ENCODE measurements around the gene USP36. TPM values are rescaled to one million over a fixed set of nuclear protein-coding genes. Genes with fewer than 3 reads are reported as not detected.

USP36 gene
- total RNA-seq, 1 experiment from 2014 or later = 103 TPM

DNA sequence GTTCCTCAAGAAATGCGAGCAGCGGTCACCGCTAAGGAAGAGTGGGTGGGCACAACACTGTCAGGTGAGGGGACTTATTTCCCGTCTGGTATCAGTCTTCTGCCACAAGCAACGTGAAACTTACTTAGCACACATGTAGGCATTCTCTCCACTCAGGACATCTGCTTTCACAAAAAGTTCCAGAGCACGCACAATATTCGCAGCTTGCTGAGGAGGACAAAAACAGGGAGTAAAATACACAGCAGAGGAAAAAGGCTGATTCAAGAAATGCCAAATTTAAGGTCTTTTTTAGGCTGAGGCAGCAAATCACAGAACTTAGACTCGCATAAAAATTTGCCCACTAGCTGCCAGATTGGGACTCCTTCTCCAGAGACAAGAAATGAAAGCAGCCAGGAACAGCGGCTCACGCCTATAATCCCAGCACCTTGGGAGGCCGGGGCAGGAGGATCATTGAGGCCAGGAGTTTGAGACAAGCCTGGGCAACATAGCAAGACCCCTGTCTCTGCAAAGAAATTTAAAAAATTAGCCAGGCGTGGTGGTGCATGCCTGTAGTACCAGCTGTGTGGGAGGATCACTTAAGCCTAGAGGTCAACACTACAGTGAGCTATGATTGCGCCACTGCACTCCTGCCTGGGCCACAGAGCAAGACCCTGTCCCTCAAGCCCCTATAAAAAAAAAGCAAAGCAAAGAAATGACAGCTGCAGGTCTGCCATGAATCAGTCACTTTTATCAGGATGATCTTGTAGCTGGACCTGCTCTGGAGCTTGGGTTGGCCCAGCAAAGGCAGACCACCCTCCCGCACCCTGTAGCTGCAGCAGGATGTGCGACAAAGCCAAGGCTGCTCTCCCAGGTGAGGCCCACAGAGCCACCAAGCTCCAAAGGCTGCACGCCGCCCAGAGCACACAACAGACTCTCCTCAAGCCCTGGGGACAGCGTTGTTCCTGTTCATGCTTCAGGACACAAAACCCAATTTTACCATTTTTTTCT is 20.5 kb downstream of the USP36 start:
- H3K36me3 ChIP-seq (ENCODE audit: control insufficient read depth, insufficient read depth, low read length) = peaks cover 9% of the 10 kb centered on the region

DNA sequence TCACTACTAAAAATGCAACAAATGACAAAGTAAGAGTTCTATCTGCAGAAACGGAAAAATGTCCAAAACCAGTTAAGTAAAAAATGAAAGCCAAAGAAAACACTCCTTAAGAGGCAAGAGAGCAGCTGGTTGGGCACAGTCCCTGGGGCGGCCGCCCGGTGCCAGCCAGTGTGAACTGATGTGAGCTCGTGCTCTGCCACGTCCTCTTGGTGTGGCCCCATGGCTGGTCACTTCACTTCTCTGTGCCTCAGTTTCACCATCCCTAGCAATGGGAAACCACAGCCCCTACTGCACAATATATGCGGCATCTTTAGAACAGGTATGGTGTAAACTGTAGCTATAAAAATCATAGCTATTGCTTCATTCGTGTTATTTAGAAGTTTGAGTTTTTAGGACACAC is 21.2 kb downstream of the USP36 start:
- Histone ChIP-seq H3K36me3 (ENCODE audit: control insufficient read depth, insufficient read depth, low read length) (peaks cover 9% of the 10 kb centered on the region), H3K27me3 (replicated peaks; ENCODE audit: control insufficient read depth, insufficient read depth, low read length) (no peaks in the 10 kb centered on the region), H3K4me1 (no peaks in the 10 kb centered on the region), H3K9me3 (no peaks in the 10 kb centered on the region), H3K4me3 (ENCODE audit: low read depth, low read length) (no peak overlapping the region)
- intact Hi-C loops (cut with micrococcal nuclease; ENCODE audit: unreplicated experiment) = no loop called here
- Mint-ChIP-seq H3K9me3 (ENCODE audit: unreplicated experiment) (no peaks in the 10 kb centered on the region), H3K4me3 (ENCODE audit: unreplicated experiment) (no peak overlapping the region), H3K27me3 (ENCODE audit: insufficient read depth, unreplicated experiment) (no peaks in the 10 kb centered on the region), H3K27ac (ENCODE audit: unreplicated experiment) (no peak overlapping the region), H3K36me3 (ENCODE audit: insufficient read depth, unreplicated experiment) (peaks cover 85% of the 10 kb centered on the region), H3K4me1 (ENCODE audit: low read depth, unreplicated experiment) (no peaks in the 10 kb centered on the region)
- TF ChIP-seq, protein P1, sequence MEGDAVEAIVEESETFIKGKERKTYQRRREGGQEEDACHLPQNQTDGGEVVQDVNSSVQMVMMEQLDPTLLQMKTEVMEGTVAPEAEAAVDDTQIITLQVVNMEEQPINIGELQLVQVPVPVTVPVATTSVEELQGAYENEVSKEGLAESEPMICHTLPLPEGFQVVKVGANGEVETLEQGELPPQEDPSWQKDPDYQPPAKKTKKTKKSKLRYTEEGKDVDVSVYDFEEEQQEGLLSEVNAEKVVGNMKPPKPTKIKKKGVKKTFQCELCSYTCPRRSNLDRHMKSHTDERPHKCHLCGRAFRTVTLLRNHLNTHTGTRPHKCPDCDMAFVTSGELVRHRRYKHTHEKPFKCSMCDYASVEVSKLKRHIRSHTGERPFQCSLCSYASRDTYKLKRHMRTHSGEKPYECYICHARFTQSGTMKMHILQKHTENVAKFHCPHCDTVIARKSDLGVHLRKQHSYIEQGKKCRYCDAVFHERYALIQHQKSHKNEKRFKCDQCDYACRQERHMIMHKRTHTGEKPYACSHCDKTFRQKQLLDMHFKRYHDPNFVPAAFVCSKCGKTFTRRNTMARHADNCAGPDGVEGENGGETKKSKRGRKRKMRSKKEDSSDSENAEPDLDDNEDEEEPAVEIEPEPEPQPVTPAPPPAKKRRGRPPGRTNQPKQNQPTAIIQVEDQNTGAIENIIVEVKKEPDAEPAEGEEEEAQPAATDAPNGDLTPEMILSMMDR (IDR thresholded peaks at IDR 0.05; ENCODE audit: insufficient read depth in 1 of 2, low read depth in 1 of 2, low read length in 1 of 2, severe bottlenecking in 1 of 2, unreplicated experiment in 1 of 2) = no peak
- POLR2A ChIA-PET = interaction anchor here (0.6 kb wide), 1 partner anchor 13 kb away, joined by 3 read pairs; no protein-coding TSS in a partner anchor
- DNase-seq = no peak
- no TSS peak for BruUV-seq (replicated peaks)
- CTCF ChIA-PET = no interaction called here

More for the DNA sequence above, 20.5 kb downstream of the USP36 start:
- Mint-ChIP-seq H3K27me3 (ENCODE audit: insufficient read depth, unreplicated experiment) (no peaks in the 10 kb centered on the region), H3K9me3 (ENCODE audit: unreplicated experiment) (no peaks in the 10 kb centered on the region), H3K4me3 (ENCODE audit: unreplicated experiment) (no peak overlapping the region), H3K4me1 (ENCODE audit: low read depth, unreplicated experiment) (no peaks in the 10 kb centered on the region), H3K36me3 (ENCODE audit: insufficient read depth, unreplicated experiment) (peaks cover 86% of the 10 kb centered on the region), H3K27ac (ENCODE audit: unreplicated experiment) (no peak overlapping the region)
- no peaks in the 10 kb centered on the region for H3K27me3 ChIP-seq (replicated peaks; ENCODE audit: control insufficient read depth, insufficient read depth, low read length)
- no peaks in the 10 kb centered on the region for H3K4me1 ChIP-seq
- ChIA-PET CTCF (no interaction called here), POLR2A (interaction anchor here (0.6 kb wide), 2 partner anchors 9 to 12 kb away, joined by 3 to 6 read pairs; no protein-coding TSS in a partner anchor)
- intact Hi-C loops (cut with micrococcal nuclease; ENCODE audit: unreplicated experiment) = no loop called here
- H3K4me3 ChIP-seq (ENCODE audit: low read depth, low read length) = no peak overlapping the region
- TF ChIP-seq, protein P1 (IDR thresholded peaks at IDR 0.05; ENCODE audit: insufficient read depth in 1 of 2, low read depth in 1 of 2, low read length in 1 of 2, severe bottlenecking in 1 of 2, unreplicated experiment in 1 of 2) = no peak
- no peak for DNase-seq
- no TSS peak for BruUV-seq (replicated peaks)
- H3K9me3 ChIP-seq = no peaks in the 10 kb centered on the region

- intact Hi-C loops (cut with micrococcal nuclease; ENCODE audit: unreplicated experiment) = no loop called here
- no peaks in the 10 kb centered on the region for H3K9me3 Mint-ChIP-seq (ENCODE audit: unreplicated experiment)
- H3K9me3 ChIP-seq = no peaks in the 10 kb centered on the region
- H3K4me3 ChIP-seq (ENCODE audit: low read depth, low read length) = no peak overlapping the region
- no peak for DNase-seq
- no peaks in the 10 kb centered on the region for H3K27me3 ChIP-seq (replicated peaks; ENCODE audit: control insufficient read depth, insufficient read depth, low read length)
- BruUV-seq (replicated peaks) = no TSS peak
- CTCF ChIA-PET = no interaction called here
- POLR2A ChIA-PET = interaction anchor here (0.6 kb wide), 1 partner anchor 13 kb away, joined by 3 read pairs; no protein-coding TSS in a partner anchor
- H3K36me3 Mint-ChIP-seq (ENCODE audit: insufficient read depth, unreplicated experiment) = peaks cover 85% of the 10 kb centered on the region
- H3K27ac Mint-ChIP-seq (ENCODE audit: unreplicated experiment) = no peak overlapping the region
- H3K27me3 Mint-ChIP-seq (ENCODE audit: insufficient read depth, unreplicated experiment) = no peaks in the 10 kb centered on the region
- TF ChIP-seq, protein P1 (IDR thresholded peaks at IDR 0.05; ENCODE audit: insufficient read depth in 1 of 2, low read depth in 1 of 2, low read length in 1 of 2, severe bottlenecking in 1 of 2, unreplicated experiment in 1 of 2) = no peak
- peaks cover 9% of the 10 kb centered on the region for H3K36me3 ChIP-seq (ENCODE audit: control insufficient read depth, insufficient read depth, low read length)
- no peak overlapping the region for H3K4me3 Mint-ChIP-seq (ENCODE audit: unreplicated experiment)
- H3K4me1 ChIP-seq = no peaks in the 10 kb centered on the region
- no peaks in the 10 kb centered on the region for H3K4me1 Mint-ChIP-seq (ENCODE audit: low read depth, unreplicated experiment)
These were observed 21.7 kb downstream of the USP36 start for GRCh38 chr17:78818932-78819331.
